OCI-LY3 (cell line): ENCODE measurements around the gene C16orf82.

Experiments
- H2AFZ ChIP-seq: fragments of 200-600, 300-600 bp; shearing (Covaris generic); 2 replicates; pipeline ENCODE4 v1.6.0; 2014; ENCODE audit warnings: antibody characterized with exemption, low read depth, low read length
- H3K27ac ChIP-seq: fragments of 200-600, 300-600 bp; sonication (generic); 2 replicates; pipeline ENCODE4 v1.5.1; 2014; ENCODE audit warnings: mild to moderate bottlenecking, low read length, moderate library complexity, mixed read lengths
- H3K27me3 ChIP-seq: fragments of 200-600, 300-600 bp; sonication (generic); 2 replicates; pipeline ENCODE4 v1.6.1; 2014; ENCODE audit warnings: low read depth, low read length, mixed read lengths
- H3K36me3 ChIP-seq: fragments of 200-600, 300-600 bp; sonication (generic); replicated peaks from 2 replicates; pipeline ENCODE3; 2014; ENCODE audit warnings: low read depth, low read length, mixed read lengths
- H3K4me1 ChIP-seq: fragments of 300-600, 200-600 bp; sonication (generic); 2 replicates; pipeline ENCODE4 v1.6.1; 2014; ENCODE audit warnings: low read length, mixed read lengths
- H3K4me2 ChIP-seq: fragments of 200-600, 300-600 bp; sonication (generic); 2 replicates; pipeline ENCODE4 v1.6.1; 2014; ENCODE audit warnings: low read length, mixed read lengths
- H3K4me3 ChIP-seq: fragments of 300-600, 200-600 bp; sonication (generic); 2 replicates; pipeline ENCODE4 v1.5.1; 2014; ENCODE audit warnings: antibody characterized with exemption, mild to moderate bottlenecking, low read length, moderate library complexity
- H3K79me2 ChIP-seq: fragments of 300-600, 200-600 bp; shearing (Covaris generic); 2 replicates; pipeline ENCODE4 v1.6.1; 2014; ENCODE audit warnings: mild to moderate bottlenecking, low read length, mixed read lengths
- H3K9ac ChIP-seq: fragments of 300-600, 200-600 bp; shearing (Covaris generic); 2 replicates; pipeline ENCODE4 v1.6.0; 2014; ENCODE audit warnings: mild to moderate bottlenecking, low read length, moderate library complexity
- H3K9me3 ChIP-seq: fragments of 200-600, 300-600 bp; shearing (Covaris generic); 2 replicates; pipeline ENCODE4 v1.6.1; 2014; ENCODE audit warnings: low read length, mixed read lengths; ENCODE audit not compliant: insufficient read depth
- H4K20me1 ChIP-seq: fragments of 200-600, 300-600 bp; sonication (generic); 2 replicates; pipeline ENCODE4 v1.6.1; 2016; ENCODE audit warnings: low read length, mixed read lengths; ENCODE audit not compliant: insufficient read depth
- CTCF ChIP-seq: fragments of 200-600, 300-600 bp; sonication (generic); IDR thresholded peaks from 2 replicates; pipeline ENCODE4 v1.5.1; 2014; ENCODE audit warnings: antibody characterized with exemption, low read length, low read depth
- EZH2phosphoT487 ChIP-seq: fragments of 200-600 bp; shearing (Covaris generic); IDR thresholded peaks from 2 replicates; pipeline ENCODE4 v1.6.1; 2018; ENCODE audit warnings: antibody characterized with exemption, mixed run types, low read depth

The C16orf82 gene

DNA sequence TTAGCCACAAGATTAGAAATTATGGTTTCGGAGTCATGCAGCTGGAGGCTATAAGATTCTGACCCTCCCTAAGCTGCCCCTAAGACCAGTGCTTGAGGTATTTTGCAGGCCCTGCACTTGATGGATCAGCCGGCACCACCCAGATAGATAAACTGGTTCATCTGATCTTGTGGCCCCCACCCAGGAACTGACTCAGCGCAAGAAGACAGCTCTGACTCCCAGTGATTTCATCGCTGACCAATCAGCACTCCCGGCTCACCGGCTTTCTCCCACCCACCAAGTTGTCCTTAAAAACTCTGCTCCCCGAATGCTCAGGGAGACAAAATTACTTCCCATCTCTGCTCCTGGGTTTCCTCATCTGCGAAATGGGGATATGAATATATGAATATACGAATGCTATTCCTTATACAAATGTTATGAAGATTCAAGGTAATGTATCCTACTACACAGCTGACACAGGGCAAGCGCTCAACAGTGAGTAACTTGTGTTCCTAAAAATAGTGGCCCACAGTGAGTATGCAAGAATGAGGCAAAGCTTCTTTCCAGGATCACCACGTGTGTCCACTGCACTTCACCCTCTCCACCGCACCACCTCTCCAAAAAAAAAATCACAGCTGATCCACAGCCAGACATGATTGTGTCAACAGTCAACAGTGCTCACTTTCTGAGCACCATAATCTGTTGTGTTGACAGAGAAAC, 33.3 kb upstream of the C16orf82 start:
- Histone ChIP-seq H3K79me2 (no peaks in the 10 kb centered on the region), H3K4me1 (no peaks in the 10 kb centered on the region), H3K4me3 (no peak overlapping the region), H3K36me3 (no peaks in the 10 kb centered on the region), H2AFZ (no peak overlapping the region), H3K4me2 (no peak overlapping the region), H4K20me1 (no peaks in the 10 kb centered on the region), H3K9ac (no peak overlapping the region), H3K9me3 (no peaks in the 10 kb centered on the region), H3K27me3 (no peaks in the 10 kb centered on the region; the same call in 1 of the 2 replicates), H3K27ac (no peak overlapping the region)
- no peak for TF ChIP-seq EZH2phosphoT487
- TF ChIP-seq CTCF: no peak

- H4K20me1 ChIP-seq: no peaks in the 10 kb centered on the region
- H3K79me2 ChIP-seq: no peaks in the 10 kb centered on the region
- H3K4me1 ChIP-seq: no peaks in the 10 kb centered on the region
- no peak overlapping the region for H3K9ac ChIP-seq
- H3K9me3 ChIP-seq: no peaks in the 10 kb centered on the region
- no peak overlapping the region for H2AFZ ChIP-seq
- H3K27ac ChIP-seq: no peak overlapping the region
- no peak overlapping the region for H3K4me3 ChIP-seq
- TF ChIP-seq CTCF (no peak), EZH2phosphoT487 (no peak)
- no peak overlapping the region for H3K4me2 ChIP-seq
- no peaks in the 10 kb centered on the region for H3K36me3 ChIP-seq
- peaks cover 3% of the 10 kb centered on the region for H3K27me3 ChIP-seq
Measured at GRCh38 chr16:27040732-27041131, 26.0 kb upstream of the C16orf82 start.

DNA sequence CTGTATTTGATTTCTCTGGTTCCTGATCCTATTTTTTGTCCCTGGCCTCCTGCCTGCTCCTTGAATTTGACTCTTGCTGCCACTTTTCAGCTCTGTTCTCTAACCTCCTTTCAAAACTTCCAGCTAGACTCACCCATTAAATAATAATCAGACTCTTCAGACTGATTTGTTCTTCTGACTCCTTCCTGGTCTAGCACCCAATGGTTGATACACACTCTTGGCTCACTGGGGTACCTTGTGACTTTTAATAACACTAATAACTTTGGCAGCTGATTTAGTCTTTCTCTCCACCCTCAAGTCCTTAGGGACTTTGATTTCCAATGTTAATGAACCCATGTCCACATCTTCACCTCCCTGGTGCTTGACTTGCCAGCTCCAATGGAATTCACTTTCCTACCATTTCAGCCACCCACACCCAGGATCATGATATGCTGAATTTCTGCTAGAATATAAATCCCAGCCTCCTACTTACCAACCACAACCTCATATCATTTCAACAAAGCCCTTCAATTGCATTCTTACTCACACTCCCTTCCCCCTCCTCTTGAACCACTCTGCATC, 19.7 kb upstream of the C16orf82 start:
- Histone ChIP-seq H3K4me1 (no peaks in the 10 kb centered on the region), H3K9ac (no peak overlapping the region), H3K9me3 (no peaks in the 10 kb centered on the region), H3K4me2 (no peak overlapping the region), H3K36me3 (no peaks in the 10 kb centered on the region), H3K27ac (no peak overlapping the region), H3K27me3 (peaks cover 21% of the 10 kb centered on the region; the same call in 1 of the 2 replicates), H3K4me3 (no peak overlapping the region), H4K20me1 (no peaks in the 10 kb centered on the region), H2AFZ (no peak overlapping the region), H3K79me2 (no peaks in the 10 kb centered on the region)
- TF ChIP-seq CTCF: no peak
- no peak for TF ChIP-seq EZH2phosphoT487

- H3K79me2 ChIP-seq: no peaks in the 10 kb centered on the region
- TF ChIP-seq CTCF: no peak
- TF ChIP-seq EZH2phosphoT487: no peak
Measured at GRCh38 chr16:27048316-27048715, 18.4 kb upstream of the C16orf82 start.

More at GRCh38 chr16:27048316-27048715, 18.4 kb upstream of the C16orf82 start:
- no peaks in the 10 kb centered on the region for H3K9me3 ChIP-seq
- no peak overlapping the region for H2AFZ ChIP-seq
- H3K4me1 ChIP-seq: no peaks in the 10 kb centered on the region
- no peak overlapping the region for H3K4me3 ChIP-seq
- H3K27me3 ChIP-seq: peaks cover 21% of the 10 kb centered on the region; the same call in 1 of the 2 replicates
- H3K4me2 ChIP-seq: no peak overlapping the region
- no peak overlapping the region for H3K27ac ChIP-seq
- no peaks in the 10 kb centered on the region for H3K36me3 ChIP-seq
- H4K20me1 ChIP-seq: no peaks in the 10 kb centered on the region
- no peak overlapping the region for H3K9ac ChIP-seq
